GM10266 (cell line): ENCODE data around the gene HIF1AN.
A peak's percentile ranks its signal among the peaks of the same experiment; 100 is the strongest.

Experiments
- DNase-seq: peaks from one replicate; pipeline ENCODE4 v3.0.0; 2012; ENCODE audit errors: extremely low spot score
- CTCF ChIP-seq: IDR thresholded peaks from 2 replicates; pipeline ENCODE4 v1.5.1; 2012; ENCODE audit warnings: mild to moderate bottlenecking, low read depth; ENCODE audit not compliant: control insufficient read depth, insufficient read depth; ENCODE audit errors: missing control alignments

Gene HIF1AN

GRCh38 chr10:100509241-100509840 is 26.4 kb upstream of the HIF1AN start:
- TF ChIP-seq CTCF, result no peak
- DNase-seq, result no peak

GRCh38 chr10:100510533-100511308 is 25.0 kb upstream of the HIF1AN start:
- TF ChIP-seq CTCF, result no peak

GRCh38 chr10:100515612-100516011 is 20.1 kb upstream of the HIF1AN start:
- no peak for TF ChIP-seq CTCF
- DNase-seq, result no peak

More at GRCh38 chr10:100510533-100511308, 25.0 kb upstream of the HIF1AN start:
- DNase-seq, result no peak

GRCh38 chr10:100516847-100517246 is 18.9 kb upstream of the HIF1AN start:
- no peak for TF ChIP-seq CTCF
- DNase-seq, result no peak

GRCh38 chr10:100518761-100519241 is 16.9 kb upstream of the HIF1AN start:
- DNase-seq, result peak; percentile 60
- TF ChIP-seq CTCF, result peak; percentile 67

- no peak for TF ChIP-seq CTCF
- DNase-seq, result no peak
These were observed 16.3 kb upstream of the HIF1AN start, which contains the start of gene SEC31B for GRCh38 chr10:100519311-100520051. Gene SEC31B, minus strand, starts transcription at chr10:100519861. Its CDS starts 2,909 bp downstream, at chr10:100516952.
